HG03175 (cell line): ENCODE results near the gene EIF5.

Experiments used
- ATAC-seq: cut with Tn5 transposase; IDR thresholded peaks from one replicate; pipeline ENCODE4 v1.9.1; 2021; ENCODE audit warnings: mild to moderate bottlenecking, moderate library complexity; ENCODE audit not compliant: unreplicated experiment

The EIF5 gene

GRCh38 chr14:103333754-103334643 is at the start of gene EIF5:
TSS of gene EIF5 (plus strand) at chr14:103334237. CDS start at chr14:103335861, 1,624 bp downstream.
- peak; percentile 88 for ATAC-seq

GRCh38 chr14:103284574-103285467 is 49.2 kb upstream of the EIF5 start:
- no peak for ATAC-seq

- ATAC-seq: no peak
Measured at GRCh38 chr14:103286460-103286859, 47.6 kb upstream of the EIF5 start.

- ATAC-seq: no peak
Measured at GRCh38 chr14:103286968-103287850, 46.8 kb upstream of the EIF5 start.

GRCh38 chr14:103288076-103288766 is 45.8 kb upstream of the EIF5 start:
- no peak for ATAC-seq

- no peak for ATAC-seq
Measured at GRCh38 chr14:103290056-103290455, 44.0 kb upstream of the EIF5 start.

GRCh38 chr14:103290494-103290893 is 43.5 kb upstream of the EIF5 start:
- ATAC-seq: no peak

GRCh38 chr14:103290961-103291360 is 43.1 kb upstream of the EIF5 start:
- no peak for ATAC-seq

GRCh38 chr14:103292426-103293374 is 41.3 kb upstream of the EIF5 start:
- peak; percentile 71 for ATAC-seq

- no peak for ATAC-seq
Measured at GRCh38 chr14:103293465-103293864, 40.6 kb upstream of the EIF5 start.

GRCh38 chr14:103294091-103294490 is 39.9 kb upstream of the EIF5 start:
- no peak for ATAC-seq

- ATAC-seq: no peak
Measured at GRCh38 chr14:103296007-103296406, 38.0 kb upstream of the EIF5 start.

GRCh38 chr14:103296987-103297386 is 37.0 kb upstream of the EIF5 start:
- ATAC-seq: no peak

GRCh38 chr14:103298620-103299019 is 35.4 kb upstream of the EIF5 start:
- no peak for ATAC-seq

- ATAC-seq: no peak
Measured at GRCh38 chr14:103301512-103302354, 32.3 kb upstream of the EIF5 start.

- ATAC-seq: no peak
Measured at GRCh38 chr14:103302966-103303365, 31.1 kb upstream of the EIF5 start.

GRCh38 chr14:103304706-103305105 is 29.3 kb upstream of the EIF5 start:
- ATAC-seq: no peak
